BLaER1 (cell line): ENCODE results near the gene SHE.

Experiments
- H3K27ac ChIP-seq: shearing (Covaris generic); formaldehyde crosslinking; 2 replicates; pipeline ENCODE4 v1.8.1; 2022
- H3K27me3 ChIP-seq: shearing (Covaris generic); formaldehyde crosslinking; 2 replicates; pipeline ENCODE4 v1.8.1; 2022
- H3K36me3 ChIP-seq: shearing (Covaris generic); formaldehyde crosslinking; 2 replicates; pipeline ENCODE4 v1.8.1; 2022
- H3K4me1 ChIP-seq: shearing (Covaris generic); formaldehyde crosslinking; 2 replicates; pipeline ENCODE4 v1.8.1; 2022
- H3K4me2 ChIP-seq: shearing (Covaris generic); formaldehyde crosslinking; 2 replicates; pipeline ENCODE4 v1.8.1; 2022
- H3K4me3 ChIP-seq: shearing (Covaris generic); formaldehyde crosslinking; 2 replicates; pipeline ENCODE4 v1.8.1; 2022
- H3K9ac ChIP-seq: shearing (Covaris generic); formaldehyde crosslinking; 2 replicates; pipeline ENCODE4 v1.8.1; 2022
- H3K9me3 ChIP-seq: shearing (Covaris generic); formaldehyde crosslinking; 2 replicates; pipeline ENCODE4 v1.8.1; 2022
- H4K20me1 ChIP-seq: shearing (Covaris generic); formaldehyde crosslinking; 2 replicates; pipeline ENCODE4 v1.8.1; 2022
- Cebpa-rat ChIP-seq: shearing (Covaris generic); IDR thresholded peaks from 2 replicates; pipeline ENCODE4 v1.8.1; 2022

The SHE gene

DNA sequence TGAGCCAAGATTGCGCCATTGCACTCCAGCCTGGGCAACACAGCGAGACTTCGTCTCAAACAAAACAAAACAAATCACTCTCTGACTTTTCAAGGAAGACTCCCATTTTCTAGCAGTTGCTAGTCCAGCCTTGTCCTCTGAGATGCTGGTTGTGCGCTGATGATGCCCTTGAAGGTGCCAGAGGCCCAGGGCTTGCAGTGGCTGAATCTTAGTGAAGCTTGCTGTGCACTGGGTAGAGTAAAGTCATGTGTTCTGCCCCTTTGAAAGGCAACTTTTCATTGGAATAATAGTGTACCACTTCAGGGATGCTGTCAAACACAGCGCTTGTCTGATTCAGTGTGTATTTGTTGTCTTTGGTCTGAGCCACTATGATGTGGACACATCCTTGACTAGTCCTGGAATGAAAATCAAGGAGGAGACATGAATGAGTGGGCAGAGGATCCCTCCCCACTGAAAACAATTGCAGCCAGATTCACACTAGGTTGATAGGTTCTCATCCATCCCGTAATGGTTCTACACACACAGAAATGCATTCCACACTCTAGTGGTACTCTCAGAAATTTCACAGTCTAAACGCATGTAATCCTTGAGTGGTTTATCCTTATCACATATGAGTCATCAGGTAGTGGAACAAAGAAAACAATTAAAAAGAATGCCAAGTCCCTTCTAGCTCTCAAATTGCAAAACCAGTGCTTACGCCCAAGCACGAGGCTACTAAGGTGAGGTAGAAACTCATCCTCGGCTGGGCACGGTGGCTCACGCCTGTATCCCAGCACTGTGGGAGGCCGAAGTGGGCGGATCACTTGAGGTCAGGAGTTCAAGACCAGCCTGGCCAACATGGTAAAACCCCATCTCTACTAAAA lies 18.0 kb downstream of the SHE start:
- Histone ChIP-seq H3K4me1 (peaks cover 43% of the 10 kb centered on the region), H3K27me3 (no peaks in the 10 kb centered on the region), H3K36me3 (no peaks in the 10 kb centered on the region), H3K4me3 (no peak overlapping the region), H3K9ac (no peak overlapping the region), H3K4me2 (peak overlapping the region; percentile 75), H4K20me1 (no peaks in the 10 kb centered on the region), H3K27ac (0 out of 2 replicates have a peak overlapping the region, but pooled peaks have one; percentile 37), H3K9me3 (no peaks in the 10 kb centered on the region)
- no peak for TF ChIP-seq Cebpa-rat

DNA sequence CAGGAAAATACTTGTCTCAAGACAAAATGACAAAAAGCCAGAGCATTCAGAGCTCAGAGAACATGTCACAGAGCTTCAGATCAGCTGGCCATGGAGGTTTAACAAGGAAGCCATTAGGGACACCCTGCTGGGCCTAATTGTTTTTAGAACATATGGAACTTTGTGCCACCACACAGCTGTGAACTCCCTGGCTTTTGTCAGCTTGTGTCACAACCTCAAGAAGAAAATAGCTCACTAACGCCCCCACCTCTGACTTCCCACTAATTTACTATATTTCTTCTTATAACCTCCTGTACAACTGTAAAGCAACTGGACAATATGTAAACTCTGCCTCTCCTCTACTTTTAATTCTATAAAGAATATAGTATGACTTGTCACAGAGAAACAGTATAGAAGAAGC lies 21.2 kb downstream of the SHE start:
- TF ChIP-seq Cebpa-rat = no peak
- Histone ChIP-seq H4K20me1 (no peaks in the 10 kb centered on the region), H3K4me3 (no peak overlapping the region), H3K27me3 (no peaks in the 10 kb centered on the region), H3K27ac (no peak overlapping the region), H3K4me1 (peaks cover 46% of the 10 kb centered on the region), H3K4me2 (0 out of 2 replicates have a peak overlapping the region, but pooled peaks have one; percentile 0), H3K9me3 (no peaks in the 10 kb centered on the region), H3K9ac (no peak overlapping the region; the same call in 1 of the 2 replicates), H3K36me3 (no peaks in the 10 kb centered on the region)

DNA sequence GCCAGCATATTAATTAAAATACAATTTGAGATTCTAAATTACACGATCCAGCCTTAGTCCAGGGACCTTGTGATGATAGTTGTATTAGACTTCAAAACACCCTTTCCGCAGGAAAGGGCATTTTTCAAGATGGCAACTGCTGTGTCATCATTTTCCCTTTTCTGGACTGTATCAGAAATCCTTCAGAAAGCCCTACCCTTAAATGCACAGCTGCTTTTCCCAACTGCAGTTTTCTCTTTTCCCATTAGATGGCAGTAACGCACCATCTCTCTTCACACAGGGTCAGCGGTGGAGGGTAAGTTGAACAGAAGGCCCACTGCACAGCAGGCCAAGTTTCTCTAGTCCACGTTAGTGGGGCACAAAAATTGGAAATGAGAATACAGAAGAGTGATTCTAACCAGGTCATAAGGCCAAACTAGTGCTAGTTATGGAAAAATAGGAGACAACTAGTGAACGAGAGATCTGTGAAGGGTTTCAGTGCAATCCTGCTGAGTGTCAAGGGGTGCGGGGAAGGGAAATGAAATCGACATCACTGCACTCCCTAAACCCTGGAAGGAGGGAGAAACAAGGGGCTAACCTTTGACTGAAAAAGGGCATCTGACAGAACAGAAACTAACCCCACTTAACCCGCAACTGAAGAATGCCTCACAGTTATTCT lies 22.3 kb downstream of the SHE start:
- no peaks in the 10 kb centered on the region for H3K36me3 ChIP-seq
- H3K9ac ChIP-seq = no peak overlapping the region
- no peaks in the 10 kb centered on the region for H3K9me3 ChIP-seq
- no peak for TF ChIP-seq Cebpa-rat
- no peaks in the 10 kb centered on the region for H4K20me1 ChIP-seq
- H3K27me3 ChIP-seq = no peaks in the 10 kb centered on the region
- H3K4me3 ChIP-seq = no peak overlapping the region
- H3K4me2 ChIP-seq = no peak overlapping the region
- H3K4me1 ChIP-seq = peaks cover 34% of the 10 kb centered on the region
- no peak overlapping the region for H3K27ac ChIP-seq

DNA sequence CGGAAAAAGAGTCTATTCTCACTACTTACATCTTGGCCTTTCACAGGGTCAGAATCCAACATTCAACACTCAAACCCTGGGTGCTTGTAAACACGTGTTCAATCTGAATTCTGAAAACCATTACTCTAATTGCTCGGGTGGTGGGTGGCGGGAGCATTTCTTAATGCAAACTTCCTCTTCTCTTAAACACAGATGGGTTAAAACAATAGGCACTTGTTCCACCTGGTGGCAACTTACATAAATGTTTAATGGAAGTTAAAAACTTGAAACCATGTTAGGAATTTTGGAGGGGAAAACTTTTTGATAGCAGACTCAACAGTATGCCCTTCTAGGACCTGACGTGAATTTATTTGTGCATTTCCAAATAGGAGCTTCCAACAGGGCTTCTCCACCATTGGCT lies 23.6 kb downstream of the SHE start:
- Histone ChIP-seq H3K36me3 (no peaks in the 10 kb centered on the region), H3K27me3 (no peaks in the 10 kb centered on the region), H3K9ac (no peak overlapping the region), H3K4me2 (no peak overlapping the region), H3K4me1 (peaks cover 36% of the 10 kb centered on the region), H4K20me1 (no peaks in the 10 kb centered on the region), H3K27ac (no peak overlapping the region), H3K4me3 (no peak overlapping the region), H3K9me3 (no peaks in the 10 kb centered on the region)
- no peak for TF ChIP-seq Cebpa-rat

DNA sequence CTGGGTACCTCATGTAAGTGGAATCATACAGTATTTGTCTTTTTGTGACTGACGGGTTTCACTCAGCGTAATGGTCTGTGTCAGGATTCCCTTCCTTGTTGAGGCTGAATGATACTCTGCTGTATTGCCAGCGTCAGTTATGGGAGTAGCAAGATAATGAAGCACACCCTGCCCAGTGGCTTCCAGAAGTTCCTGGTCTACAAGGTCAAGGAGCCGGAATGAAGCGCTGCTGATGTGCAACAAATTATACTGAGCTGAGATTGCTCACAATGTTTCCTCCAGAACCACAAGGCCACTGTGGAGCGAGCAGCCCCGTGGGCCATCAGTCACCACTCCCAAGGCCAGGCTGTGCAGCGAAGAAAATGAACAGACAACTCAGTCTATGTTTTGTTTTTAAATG lies 24.2 kb downstream of the SHE start:
- Histone ChIP-seq H3K4me1 (peaks cover 38% of the 10 kb centered on the region), H3K4me3 (no peak overlapping the region), H3K4me2 (no peak overlapping the region), H4K20me1 (no peaks in the 10 kb centered on the region), H3K36me3 (no peaks in the 10 kb centered on the region), H3K9me3 (no peaks in the 10 kb centered on the region), H3K9ac (no peak overlapping the region), H3K27ac (no peak overlapping the region), H3K27me3 (no peaks in the 10 kb centered on the region)
- no peak for TF ChIP-seq Cebpa-rat

DNA sequence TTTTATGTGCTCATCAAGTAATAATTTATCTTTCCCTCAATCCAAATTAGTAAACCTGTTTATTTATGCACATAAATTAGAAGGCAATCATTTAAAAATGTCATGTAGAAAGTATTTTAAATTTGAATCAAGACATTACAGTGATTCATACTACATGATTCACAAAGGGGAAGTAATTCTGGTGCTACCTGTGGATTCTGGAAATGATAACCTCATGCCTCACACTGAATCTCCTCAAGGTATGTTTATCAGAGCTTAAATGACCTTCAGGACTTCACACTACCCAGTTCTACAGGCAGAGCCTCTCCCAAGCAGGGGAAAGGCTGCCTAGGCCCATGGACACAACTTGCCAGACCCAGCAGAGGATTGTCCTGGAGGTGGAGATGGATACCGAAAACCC lies 25.4 kb downstream of the SHE start:
- no peaks in the 10 kb centered on the region for H3K36me3 ChIP-seq
- H3K27me3 ChIP-seq = no peaks in the 10 kb centered on the region
- no peak overlapping the region for H3K4me3 ChIP-seq
- no peak overlapping the region for H3K4me2 ChIP-seq
- no peak overlapping the region for H3K27ac ChIP-seq
- H4K20me1 ChIP-seq = no peaks in the 10 kb centered on the region
- TF ChIP-seq Cebpa-rat = no peak
- peaks cover 38% of the 10 kb centered on the region for H3K4me1 ChIP-seq
- no peak overlapping the region for H3K9ac ChIP-seq
- H3K9me3 ChIP-seq = no peaks in the 10 kb centered on the region

DNA sequence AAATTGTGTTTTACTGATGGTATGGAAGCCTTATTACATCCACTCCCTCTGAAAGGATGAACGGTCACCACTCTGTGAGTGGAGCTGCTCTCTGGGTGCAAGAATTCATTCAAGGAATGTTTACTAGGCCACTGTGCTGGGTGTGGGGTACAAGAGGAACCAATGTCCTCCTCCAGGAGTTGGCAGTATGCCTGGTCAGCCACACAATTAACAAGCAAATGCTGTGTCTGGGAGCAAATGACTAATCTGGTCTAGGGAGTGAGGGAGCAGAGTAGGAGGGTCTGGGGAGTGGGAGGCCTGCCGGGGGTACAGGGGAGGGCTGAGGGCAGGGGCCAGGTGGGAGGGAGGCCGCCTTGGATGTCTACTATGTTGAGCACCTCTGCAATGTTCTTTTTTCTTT lies 27.4 kb downstream of the SHE start:
- no peak overlapping the region for H3K4me3 ChIP-seq
- H3K4me1 ChIP-seq = peaks cover 27% of the 10 kb centered on the region
- H3K9me3 ChIP-seq = no peaks in the 10 kb centered on the region
- TF ChIP-seq Cebpa-rat = no peak
- no peaks in the 10 kb centered on the region for H4K20me1 ChIP-seq
- no peak overlapping the region for H3K4me2 ChIP-seq
- H3K36me3 ChIP-seq = no peaks in the 10 kb centered on the region
- no peak overlapping the region for H3K27ac ChIP-seq
- H3K27me3 ChIP-seq = no peaks in the 10 kb centered on the region
- H3K9ac ChIP-seq = no peak overlapping the region

DNA sequence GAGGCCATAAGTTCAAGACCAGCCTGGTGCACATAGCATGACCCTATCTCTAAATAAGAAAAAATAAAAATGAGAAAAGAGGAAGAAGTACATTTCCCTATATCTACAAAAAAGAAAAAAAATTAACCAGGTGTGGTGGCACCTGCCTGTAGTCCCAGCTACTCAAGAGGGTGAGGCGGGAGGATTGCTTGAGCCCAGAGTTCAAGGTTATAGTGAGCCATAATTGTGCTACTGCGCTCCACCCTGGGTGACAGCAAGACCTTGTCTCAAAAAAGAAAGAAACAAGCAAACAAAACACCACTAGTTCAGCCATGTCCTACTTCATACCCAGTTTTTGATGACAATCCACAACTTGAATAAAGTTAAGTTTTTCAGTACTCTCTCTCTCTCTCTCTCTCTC lies 30.9 kb downstream of the SHE start:
- H3K36me3 ChIP-seq = no peaks in the 10 kb centered on the region
- H3K27ac ChIP-seq = no peak overlapping the region
- H3K4me3 ChIP-seq = no peak overlapping the region
- H4K20me1 ChIP-seq = no peaks in the 10 kb centered on the region
- H3K4me2 ChIP-seq = no peak overlapping the region
- peaks cover 17% of the 10 kb centered on the region for H3K4me1 ChIP-seq
- no peaks in the 10 kb centered on the region for H3K9me3 ChIP-seq
- H3K9ac ChIP-seq = no peak overlapping the region
- no peaks in the 10 kb centered on the region for H3K27me3 ChIP-seq
- no peak for TF ChIP-seq Cebpa-rat

DNA sequence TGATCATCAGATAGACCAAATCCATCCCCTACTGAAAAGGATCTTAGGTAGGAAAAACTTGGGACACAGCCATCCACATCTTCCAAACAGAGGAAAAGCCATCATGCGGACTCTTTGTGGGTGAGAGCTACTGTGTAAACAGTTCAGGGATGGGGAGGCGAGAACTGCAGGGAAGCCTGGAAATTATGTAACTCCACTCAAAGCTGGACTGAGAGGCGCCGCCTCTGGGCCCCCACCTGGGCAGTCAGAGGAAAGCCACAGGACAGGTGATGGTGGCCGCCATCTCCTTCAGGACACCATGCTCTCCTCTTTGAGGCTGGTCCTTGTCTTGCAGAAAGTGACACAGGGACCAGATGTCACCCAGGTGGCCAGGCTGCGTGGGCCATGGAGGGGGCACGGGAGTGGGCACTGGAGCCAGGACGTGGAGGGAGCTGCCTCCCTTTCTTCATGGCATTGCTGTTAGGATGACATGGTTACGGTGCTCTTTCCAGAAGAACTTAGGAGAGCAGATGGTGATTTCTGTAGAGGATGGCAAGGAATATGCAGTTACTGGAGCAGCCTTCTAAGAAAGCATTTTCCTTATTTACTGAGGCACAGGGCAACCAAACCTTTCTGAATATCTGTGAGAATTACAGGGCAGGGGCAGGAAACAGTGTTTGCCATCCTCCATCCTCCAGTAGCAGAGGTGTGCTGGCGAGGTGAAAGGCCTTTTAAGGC lies 32.2 kb downstream of the SHE start:
- no peak overlapping the region for H3K4me2 ChIP-seq
- H4K20me1 ChIP-seq = no peaks in the 10 kb centered on the region
- no peaks in the 10 kb centered on the region for H3K36me3 ChIP-seq
- no peak overlapping the region for H3K9ac ChIP-seq
- H3K27ac ChIP-seq = no peak overlapping the region
- H3K9me3 ChIP-seq = no peaks in the 10 kb centered on the region
- H3K27me3 ChIP-seq = no peaks in the 10 kb centered on the region
- peaks cover 21% of the 10 kb centered on the region for H3K4me1 ChIP-seq
- TF ChIP-seq Cebpa-rat = no peak
- H3K4me3 ChIP-seq = no peak overlapping the region
